Activated naive CD4-positive, alpha-beta T cell treated with anti-CD3 and anti-CD28 coated beads, Interleukin-2, amount 10 ng/mL, durations not matched to agents 7 days and 5 days (primary cell): ENCODE results near the gene TBC1D2B.
A peak's percentile ranks its signal among the peaks of the same experiment; 100 is the strongest.
"Not testable (repeated sequence)": the region's sequence is repeated elsewhere in the genome, so short reads cannot be mapped to it uniquely, and the experiment has no call there.

Experiments
- CTCF ChIA-PET: fragments of 350-600 bp; sonication (Branson Sonifier 250); formaldehyde crosslinking; loops from one replicate; lab custom pipeline; 2021; ENCODE audit warnings: antibody characterized with exemption; lab: Charles Lee
- DNase-seq: peaks from one replicate; pipeline ENCODE4 v3.0.0-alpha.2; 2020
- H3K27ac Mint-ChIP-seq: one replicate; pipeline ENCODE4 v1.8.0; 2021; ENCODE audit warnings: mild to moderate bottlenecking, moderate library complexity, mixed read lengths
- H3K27me3 Mint-ChIP-seq: one replicate; pipeline ENCODE4 v1.8.0; 2021; ENCODE audit warnings: mild to moderate bottlenecking, mixed read lengths
- H3K36me3 Mint-ChIP-seq: one replicate; pipeline ENCODE4 v1.8.0; 2021; ENCODE audit warnings: mixed read lengths
- H3K4me1 Mint-ChIP-seq: one replicate; pipeline ENCODE4 v1.8.0; 2021; ENCODE audit warnings: mixed read lengths
- H3K4me3 Mint-ChIP-seq: one replicate; pipeline ENCODE4 v1.8.0; 2021; ENCODE audit warnings: mild to moderate bottlenecking, moderate library complexity, mixed read lengths
- H3K9me3 Mint-ChIP-seq: one replicate; pipeline ENCODE4 v1.8.0; 2021; ENCODE audit warnings: mixed read lengths

TBC1D2B gene

GRCh38 chr15:77973273-77974097 is 104.0 kb downstream of the TBC1D2B start:
- H3K4me1 Mint-ChIP-seq, H3K4me3 Mint-ChIP-seq, DNase-seq, H3K9me3 Mint-ChIP-seq, H3K27ac Mint-ChIP-seq, CTCF ChIA-PET, H3K36me3 Mint-ChIP-seq: not testable (repeated sequence)
- H3K27me3 Mint-ChIP-seq, result peaks cover 19% of the 10 kb centered on the region

DNA sequence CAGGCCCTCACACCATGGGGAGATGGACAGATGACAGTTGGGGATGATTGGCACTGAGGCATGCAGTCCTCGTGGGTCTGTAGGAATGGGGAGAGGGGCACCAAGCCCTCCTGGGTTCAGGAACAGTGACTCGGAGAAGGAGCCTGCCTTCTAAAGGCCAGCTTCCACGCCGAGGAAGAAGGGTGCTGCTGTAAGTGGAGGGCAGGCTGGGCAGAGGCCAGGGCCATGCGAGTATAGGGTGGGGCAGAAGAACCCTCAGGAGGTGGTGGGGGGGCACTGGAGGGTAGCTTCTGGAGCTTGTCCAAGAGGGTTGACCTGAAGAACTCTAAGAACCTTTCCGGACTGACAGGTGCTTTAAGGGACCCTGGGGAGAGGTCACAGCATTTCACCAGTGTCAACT is 104.8 kb downstream of the TBC1D2B start:
- H3K4me1 Mint-ChIP-seq, H3K27ac Mint-ChIP-seq, H3K36me3 Mint-ChIP-seq, H3K4me3 Mint-ChIP-seq, CTCF ChIA-PET, DNase-seq, H3K9me3 Mint-ChIP-seq: not testable (repeated sequence)
- peaks cover 25% of the 10 kb centered on the region for H3K27me3 Mint-ChIP-seq

DNA sequence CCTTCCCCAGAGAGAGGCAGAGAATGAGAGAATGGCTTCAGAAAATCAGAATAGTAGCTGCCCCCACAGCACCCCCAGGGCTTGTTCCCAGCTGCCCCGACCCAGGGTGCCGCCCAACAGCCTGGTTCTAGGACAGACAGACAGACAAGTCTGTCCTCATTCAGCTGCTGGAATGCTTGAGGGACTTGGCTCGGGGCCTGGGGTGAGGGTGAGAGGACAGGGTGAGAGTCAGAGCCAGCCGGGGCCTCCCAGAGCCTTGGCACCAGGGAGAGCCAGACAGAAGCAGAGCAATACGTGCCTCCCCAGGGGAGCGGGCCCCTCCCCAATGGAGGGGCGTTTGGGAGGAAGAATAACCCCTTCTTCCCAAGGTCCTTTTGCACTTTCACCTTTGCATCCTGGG is 105.6 kb downstream of the TBC1D2B start:
- H3K36me3 Mint-ChIP-seq, H3K27ac Mint-ChIP-seq, H3K4me3 Mint-ChIP-seq, H3K9me3 Mint-ChIP-seq, H3K4me1 Mint-ChIP-seq, CTCF ChIA-PET: not testable (repeated sequence)
- peak; percentile 17 for DNase-seq
- peaks cover 25% of the 10 kb centered on the region for H3K27me3 Mint-ChIP-seq

GRCh38 chr15:77970813-77971360 is 106.6 kb downstream of the TBC1D2B start:
- H3K4me1 Mint-ChIP-seq, DNase-seq, H3K4me3 Mint-ChIP-seq, CTCF ChIA-PET, H3K9me3 Mint-ChIP-seq, H3K36me3 Mint-ChIP-seq, H3K27ac Mint-ChIP-seq: not testable (repeated sequence)
- H3K27me3 Mint-ChIP-seq, result peaks cover 30% of the 10 kb centered on the region

- Mint-ChIP-seq H3K4me1 (no peaks in the 10 kb centered on the region), H3K27ac (no peak overlapping the region), H3K36me3 (peaks cover 2% of the 10 kb centered on the region), H3K4me3 (no peak overlapping the region), H3K27me3 (peaks cover 34% of the 10 kb centered on the region), H3K9me3 (no peaks in the 10 kb centered on the region)
- CTCF ChIA-PET, result interaction anchor here (0.6 to 5.9 kb wide), 2 partner anchors 139 to 259 kb away, joined by 4 to 156 read pairs; no protein-coding TSS in a partner anchor
- DNase-seq, result no peak
Observed at GRCh38 chr15:77969055-77969454, 108.5 kb downstream of the TBC1D2B start.

GRCh38 chr15:77967798-77968197 is 109.7 kb downstream of the TBC1D2B start:
- no peak overlapping the region for H3K27ac Mint-ChIP-seq

GRCh38 chr15:77967235-77967615 is 110.3 kb downstream of the TBC1D2B start:
- H3K9me3 Mint-ChIP-seq, H3K4me3 Mint-ChIP-seq, H3K36me3 Mint-ChIP-seq, DNase-seq, H3K27ac Mint-ChIP-seq, H3K4me1 Mint-ChIP-seq: not testable (repeated sequence)
- H3K27me3 Mint-ChIP-seq, result peaks cover 40% of the 10 kb centered on the region
- CTCF ChIA-PET, result interaction anchor here (0.8 to 5.9 kb wide), 20 partner anchors 10 to 325 kb away, joined by 3 to 156 read pairs (median 4); partner anchors contain the start of gene CIB2

More at GRCh38 chr15:77967798-77968197, 109.7 kb downstream of the TBC1D2B start:
- H3K4me1 Mint-ChIP-seq, result no peaks in the 10 kb centered on the region
- peaks cover 2% of the 10 kb centered on the region for H3K36me3 Mint-ChIP-seq
- H3K27me3 Mint-ChIP-seq, result peaks cover 38% of the 10 kb centered on the region
- DNase-seq, result no peak
- H3K9me3 Mint-ChIP-seq, result no peaks in the 10 kb centered on the region
- H3K4me3 Mint-ChIP-seq, result no peak overlapping the region
- CTCF ChIA-PET, result interaction anchor here (0.7 to 5.9 kb wide), 12 partner anchors 10 to 450 kb away, joined by 3 to 156 read pairs (median 4); partner anchors contain the start of gene CIB2

GRCh38 chr15:77966540-77967234 is 110.8 kb downstream of the TBC1D2B start:
- H3K4me1 Mint-ChIP-seq, result no peaks in the 10 kb centered on the region
- H3K27ac Mint-ChIP-seq, result no peak overlapping the region
- H3K4me3 Mint-ChIP-seq, result no peak overlapping the region
- peak; percentile 67 for DNase-seq
- CTCF ChIA-PET, result interaction anchor here (0.7 to 5.9 kb wide), 27 partner anchors 9 to 399 kb away, joined by 3 to 156 read pairs (median 4); partner anchors contain the start of gene CIB2
- H3K36me3 Mint-ChIP-seq, result peaks cover 2% of the 10 kb centered on the region
- H3K9me3 Mint-ChIP-seq, result no peaks in the 10 kb centered on the region
- peaks cover 39% of the 10 kb centered on the region for H3K27me3 Mint-ChIP-seq

DNA sequence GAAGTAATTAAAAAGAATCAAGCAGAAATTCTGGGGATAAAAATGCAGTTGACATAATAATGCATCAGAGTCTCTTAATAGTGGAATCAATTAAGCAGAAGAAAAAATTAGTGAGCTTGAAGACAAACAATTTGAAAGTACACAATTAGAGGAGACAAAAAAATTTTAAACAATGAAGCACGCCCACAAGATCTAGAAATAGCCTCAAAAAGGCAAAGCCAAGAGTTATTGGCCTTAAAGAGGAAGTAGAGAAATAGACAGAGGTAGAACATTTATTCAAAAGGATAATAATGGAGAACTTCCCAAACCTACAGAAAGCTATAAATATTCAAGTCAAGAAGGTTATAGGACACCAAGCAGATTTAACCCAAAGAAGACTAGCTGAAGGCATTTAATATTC is 113.3 kb downstream of the TBC1D2B start:
- peaks cover 2% of the 10 kb centered on the region for H3K36me3 Mint-ChIP-seq
- no peak overlapping the region for H3K4me3 Mint-ChIP-seq
- H3K9me3 Mint-ChIP-seq, result no peaks in the 10 kb centered on the region
- CTCF ChIA-PET, result interaction anchor here (0.7 to 5.9 kb wide), 5 partner anchors 105 to 277 kb away, joined by 3 to 156 read pairs (median 3); no protein-coding TSS in a partner anchor
- H3K4me1 Mint-ChIP-seq, result peaks cover 6% of the 10 kb centered on the region
- no peak overlapping the region for H3K27ac Mint-ChIP-seq
- no peak for DNase-seq
- peaks cover 39% of the 10 kb centered on the region for H3K27me3 Mint-ChIP-seq

GRCh38 chr15:77959432-77959879 is 118.1 kb downstream of the TBC1D2B start:
- no peaks in the 10 kb centered on the region for H3K9me3 Mint-ChIP-seq
- no peaks in the 10 kb centered on the region for H3K36me3 Mint-ChIP-seq
- H3K4me3 Mint-ChIP-seq, result no peak overlapping the region
- peaks cover 17% of the 10 kb centered on the region for H3K4me1 Mint-ChIP-seq
- CTCF ChIA-PET, result interaction anchor here (0.7 to 7.3 kb wide), 23 partner anchors 39 to 463 kb away, joined by 3 to 106 read pairs (median 3); no protein-coding TSS in a partner anchor
- peak; percentile 83 for DNase-seq
- H3K27me3 Mint-ChIP-seq, result peaks cover 54% of the 10 kb centered on the region
- no peak overlapping the region for H3K27ac Mint-ChIP-seq

GRCh38 chr15:77958716-77959431 is 118.6 kb downstream of the TBC1D2B start:
- Mint-ChIP-seq H3K27me3 (peaks cover 54% of the 10 kb centered on the region), H3K4me1 (peaks cover 23% of the 10 kb centered on the region)
- not testable (repeated sequence) for H3K36me3 Mint-ChIP-seq, H3K9me3 Mint-ChIP-seq, H3K27ac Mint-ChIP-seq, DNase-seq, H3K4me3 Mint-ChIP-seq
- CTCF ChIA-PET, result interaction anchor here (0.7 to 7.3 kb wide), 22 partner anchors 49 to 751 kb away, joined by 3 to 106 read pairs (median 3); no protein-coding TSS in a partner anchor

GRCh38 chr15:77958021-77958420 is 119.5 kb downstream of the TBC1D2B start:
- peaks cover 52% of the 10 kb centered on the region for H3K27me3 Mint-ChIP-seq
- peaks cover 27% of the 10 kb centered on the region for H3K4me1 Mint-ChIP-seq
- DNase-seq, H3K9me3 Mint-ChIP-seq, H3K27ac Mint-ChIP-seq, H3K4me3 Mint-ChIP-seq, H3K36me3 Mint-ChIP-seq: not testable (repeated sequence)
- CTCF ChIA-PET, result interaction anchor here (0.9 to 7.3 kb wide), 3 partner anchors 9 to 752 kb away, joined by 3 to 106 read pairs (median 3); no protein-coding TSS in a partner anchor

DNA sequence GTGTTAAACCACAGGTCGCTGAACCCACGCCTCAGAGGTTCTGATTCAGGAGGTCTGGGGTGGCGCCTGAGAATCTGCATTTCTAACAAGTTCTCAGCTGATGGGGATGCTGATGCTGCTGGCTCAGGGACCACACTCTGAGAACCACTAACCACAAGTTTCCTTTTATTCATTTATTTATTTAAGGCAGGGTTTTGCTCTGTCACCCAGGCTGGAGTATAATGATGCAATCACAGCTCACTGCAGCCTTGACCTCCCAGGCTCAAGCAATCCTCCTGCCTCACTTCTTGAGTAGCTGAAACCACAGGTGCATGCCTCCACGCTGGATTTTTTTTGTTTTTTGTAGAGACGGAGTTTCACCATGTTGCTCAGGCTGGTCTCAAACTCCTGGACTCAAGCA is 123.6 kb downstream of the TBC1D2B start:
- not testable (repeated sequence) for H3K36me3 Mint-ChIP-seq, H3K9me3 Mint-ChIP-seq, H3K4me3 Mint-ChIP-seq
- DNase-seq, result peak; percentile 29
- Mint-ChIP-seq H3K4me1 (peaks cover 18% of the 10 kb centered on the region), H3K27ac (peak overlapping the region; percentile 46), H3K27me3 (peaks cover 33% of the 10 kb centered on the region)
- CTCF ChIA-PET, result interaction anchor here (0.7 to 7.3 kb wide), 2 partner anchors 45 to 154 kb away, joined by 3 to 106 read pairs; no protein-coding TSS in a partner anchor
